Measurements from ENCODE around the gene RAD51B.
A peak's percentile ranks its signal among the peaks of the same experiment; 100 is the strongest.

Gene RAD51B

GRCh38 chr14:68441542-68441941, 622.0 kb downstream of the RAD51B start:
- FAIRE-seq (no peak), DNase-seq (ENCODE audit: insufficient read length) (no peak)

GRCh38 chr14:68442828-68443629, 623.5 kb downstream of the RAD51B start:
- TF ChIP-seq POLR2AphosphoS5 (IDR thresholded peaks at IDR 0.05; ENCODE audit: low read depth, low read length) (no peak), TAF1 (IDR thresholded peaks at IDR 0.05; ENCODE audit: borderline replicate concordance, low read depth, low read length) (no peak), POLR2A (IDR thresholded peaks at IDR 0.05; ENCODE audit: low read depth, low read length) (no peak)
- no peak for DNase-seq (ENCODE audit: insufficient read length)
- no peak for FAIRE-seq

More at GRCh38 chr14:68441542-68441941, 622.0 kb downstream of the RAD51B start:
- TF ChIP-seq POLR2AphosphoS5 (IDR thresholded peaks at IDR 0.05; ENCODE audit: low read depth, low read length) (no peak), POLR2A (IDR thresholded peaks at IDR 0.05; ENCODE audit: low read depth, low read length) (no peak), TAF1 (IDR thresholded peaks at IDR 0.05; ENCODE audit: borderline replicate concordance, low read depth, low read length) (no peak)

DNA sequence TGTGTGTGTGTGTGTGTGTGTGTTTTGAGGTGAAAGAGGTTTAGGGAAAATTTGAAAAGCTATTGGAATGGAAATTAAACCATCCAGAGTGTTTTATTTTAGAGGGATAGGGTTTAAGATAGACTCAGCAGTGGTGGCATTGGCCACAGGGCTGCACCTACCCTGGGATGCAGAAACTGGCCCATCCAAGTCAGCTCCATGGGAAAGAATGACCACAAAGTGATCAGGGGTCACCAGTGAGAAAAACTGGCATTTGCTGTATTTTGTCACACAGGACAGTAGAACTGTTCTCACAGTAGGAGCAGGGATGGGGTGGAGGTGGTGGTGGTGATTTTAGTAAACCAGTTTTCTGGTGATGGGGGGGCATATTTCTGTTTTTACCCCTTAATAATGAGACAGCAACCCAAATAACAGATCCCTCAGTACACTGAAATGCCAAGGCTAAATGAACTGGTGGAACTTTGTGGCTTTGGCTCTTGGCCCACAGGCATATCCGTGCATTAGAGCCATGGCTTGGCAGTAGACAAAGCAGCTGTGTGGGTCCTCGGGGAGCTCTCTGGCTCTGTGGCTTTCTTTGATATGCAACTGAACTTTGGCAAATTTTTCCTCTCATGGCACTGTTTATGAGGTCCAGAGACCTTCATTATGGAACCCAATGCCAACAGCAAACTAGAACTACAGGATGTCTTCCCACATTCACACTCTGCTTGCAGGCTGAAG, 625.0 kb downstream of the RAD51B start:
- TF ChIP-seq POLR2A (IDR thresholded peaks at IDR 0.05; ENCODE audit: low read depth, low read length) (no peak), POLR2AphosphoS5 (IDR thresholded peaks at IDR 0.05; ENCODE audit: low read depth, low read length) (no peak), TAF1 (IDR thresholded peaks at IDR 0.05; ENCODE audit: borderline replicate concordance, low read depth, low read length) (no peak)
- DNase-seq (ENCODE audit: insufficient read length) (no peak), FAIRE-seq (no peak)

DNA sequence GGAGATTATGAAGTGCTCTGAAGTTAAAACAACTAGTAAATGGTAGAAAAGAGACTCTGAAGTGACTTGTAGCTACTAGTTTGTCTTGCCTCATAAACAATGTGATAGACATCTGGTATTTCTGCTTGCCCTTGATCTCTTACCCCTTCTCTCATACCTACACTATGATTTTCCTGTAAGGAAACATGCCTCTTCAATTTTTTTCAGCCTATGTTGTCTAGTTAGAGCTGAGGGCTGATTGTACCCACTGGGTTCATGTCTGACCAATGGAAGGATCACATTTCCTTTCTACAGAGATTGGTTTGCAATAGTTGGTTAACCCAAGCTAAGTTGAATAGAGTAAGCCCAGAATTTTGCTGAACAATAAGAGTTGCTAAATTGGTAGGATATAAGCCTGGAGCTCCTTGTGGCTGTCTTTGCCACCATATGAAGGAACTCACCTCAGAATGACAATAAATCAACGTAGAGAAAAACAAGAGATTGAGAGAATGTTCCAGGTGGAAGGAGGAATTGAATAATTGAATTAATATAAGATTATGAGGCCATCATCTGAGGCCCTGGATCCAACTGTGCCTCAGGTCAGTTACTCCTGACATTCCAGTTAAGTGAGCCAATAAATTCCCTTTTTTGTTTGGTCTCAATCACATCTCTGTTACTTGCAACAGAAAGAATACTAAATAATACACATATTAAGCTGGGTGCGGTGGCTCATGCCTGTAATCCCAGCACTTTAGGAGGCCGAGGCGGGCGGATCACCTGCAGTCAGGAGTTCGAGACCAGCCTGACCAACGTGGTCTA, 626.9 kb downstream of the RAD51B start:
- DNase-seq (ENCODE audit: insufficient read length): no peak

DNA sequence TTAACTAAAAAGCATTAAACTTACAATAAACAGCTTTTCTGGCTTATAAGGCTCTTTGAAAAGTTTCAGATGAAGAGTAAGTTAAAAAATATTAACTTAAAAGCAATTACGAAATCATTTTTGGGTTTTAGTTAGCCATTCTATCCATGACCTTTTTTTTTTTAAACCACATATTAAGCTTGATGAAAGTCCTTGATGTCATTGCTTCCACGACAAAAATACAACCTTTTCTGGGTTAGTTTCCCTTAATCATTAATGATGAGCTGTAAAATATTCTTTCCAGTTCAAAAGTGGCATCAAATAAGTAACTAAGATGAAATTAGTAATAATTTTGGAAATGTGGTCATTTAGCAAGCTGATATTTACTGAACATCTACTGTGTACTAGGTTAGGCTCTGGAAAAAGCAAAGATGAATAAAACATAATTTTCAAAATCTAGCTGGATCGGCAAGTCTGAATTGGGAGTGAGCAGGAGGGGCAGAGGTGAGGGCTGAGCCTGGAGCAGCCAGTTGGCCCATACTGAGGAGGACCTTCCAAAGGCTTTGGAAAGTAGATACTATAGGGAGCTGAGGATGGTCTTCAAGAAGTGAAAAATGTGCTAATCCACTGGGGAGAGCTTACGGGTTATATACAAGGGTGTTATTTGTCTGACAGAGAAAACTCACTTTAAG, 628.1 kb downstream of the RAD51B start:
- TF ChIP-seq POLR2AphosphoS5 (IDR thresholded peaks at IDR 0.05; ENCODE audit: low read depth, low read length): no peak
- TF ChIP-seq POLR2A (IDR thresholded peaks at IDR 0.05; ENCODE audit: low read depth, low read length): no peak
- TF ChIP-seq TAF1 (IDR thresholded peaks at IDR 0.05; ENCODE audit: borderline replicate concordance, low read depth, low read length): no peak
- FAIRE-seq: no peak
- DNase-seq (ENCODE audit: insufficient read length): no peak

More for the DNA sequence above, 626.9 kb downstream of the RAD51B start:
- no peak for FAIRE-seq
- no peak for TF ChIP-seq TAF1 (IDR thresholded peaks at IDR 0.05; ENCODE audit: borderline replicate concordance, low read depth, low read length)
- TF ChIP-seq POLR2A (IDR thresholded peaks at IDR 0.05; ENCODE audit: low read depth, low read length): no peak
- no peak for TF ChIP-seq POLR2AphosphoS5 (IDR thresholded peaks at IDR 0.05; ENCODE audit: low read depth, low read length)

GRCh38 chr14:68448252-68448902, 628.8 kb downstream of the RAD51B start:
- no peak for TF ChIP-seq POLR2A (IDR thresholded peaks at IDR 0.05; ENCODE audit: low read depth, low read length)
- TF ChIP-seq POLR2AphosphoS5 (IDR thresholded peaks at IDR 0.05; ENCODE audit: low read depth, low read length): no peak
- no peak for TF ChIP-seq TAF1 (IDR thresholded peaks at IDR 0.05; ENCODE audit: borderline replicate concordance, low read depth, low read length)
- FAIRE-seq (peak; percentile 53), DNase-seq (ENCODE audit: insufficient read length) (no peak)

- DNase-seq (ENCODE audit: insufficient read length) (no peak), FAIRE-seq (no peak)
- no peak for TF ChIP-seq POLR2AphosphoS5 (IDR thresholded peaks at IDR 0.05; ENCODE audit: low read depth, low read length)
- TF ChIP-seq TAF1 (IDR thresholded peaks at IDR 0.05; ENCODE audit: borderline replicate concordance, low read depth, low read length): no peak
- TF ChIP-seq POLR2A (IDR thresholded peaks at IDR 0.05; ENCODE audit: low read depth, low read length): no peak
These were observed 630.1 kb downstream of the RAD51B start for GRCh38 chr14:68449561-68450181.

DNA sequence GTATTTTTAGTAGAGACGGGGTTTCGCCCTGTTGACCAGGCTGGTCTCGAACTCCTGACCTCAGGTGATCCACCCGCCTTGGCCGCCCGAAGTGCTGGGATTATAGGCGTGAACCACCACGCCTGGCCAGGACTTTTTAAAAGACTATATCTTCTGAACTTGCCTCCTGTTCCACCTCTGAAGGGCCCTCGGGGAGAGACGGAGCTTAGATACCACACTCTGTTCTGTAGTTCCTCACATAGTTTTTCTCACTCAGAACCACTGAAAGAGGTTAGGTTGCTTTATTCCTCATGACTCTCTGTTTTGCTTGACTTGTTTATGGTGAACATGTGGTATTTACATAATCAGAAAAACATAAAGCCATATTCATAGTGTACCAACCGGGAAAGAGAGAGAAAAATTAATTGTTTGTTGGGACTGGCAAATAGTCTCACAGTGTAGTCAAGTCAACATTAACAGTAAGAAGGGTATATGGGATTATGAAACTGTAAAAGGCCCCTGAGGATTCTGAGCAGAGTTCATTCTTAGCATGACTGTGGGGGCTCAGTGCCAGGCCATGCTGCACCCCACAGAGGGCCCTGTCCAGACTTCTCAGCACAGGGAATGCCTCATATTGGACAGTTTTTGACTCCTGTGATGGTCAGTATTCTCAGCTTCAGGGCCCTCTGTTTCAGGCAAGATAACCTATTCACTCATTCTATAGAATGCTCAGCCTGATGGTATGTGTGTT, 631.0 kb downstream of the RAD51B start:
- FAIRE-seq (no peak), DNase-seq (ENCODE audit: insufficient read length) (no peak)
- TF ChIP-seq TAF1 (IDR thresholded peaks at IDR 0.05; ENCODE audit: borderline replicate concordance, low read depth, low read length) (no peak), POLR2A (IDR thresholded peaks at IDR 0.05; ENCODE audit: low read depth, low read length) (no peak), POLR2AphosphoS5 (IDR thresholded peaks at IDR 0.05; ENCODE audit: low read depth, low read length) (no peak)

DNA sequence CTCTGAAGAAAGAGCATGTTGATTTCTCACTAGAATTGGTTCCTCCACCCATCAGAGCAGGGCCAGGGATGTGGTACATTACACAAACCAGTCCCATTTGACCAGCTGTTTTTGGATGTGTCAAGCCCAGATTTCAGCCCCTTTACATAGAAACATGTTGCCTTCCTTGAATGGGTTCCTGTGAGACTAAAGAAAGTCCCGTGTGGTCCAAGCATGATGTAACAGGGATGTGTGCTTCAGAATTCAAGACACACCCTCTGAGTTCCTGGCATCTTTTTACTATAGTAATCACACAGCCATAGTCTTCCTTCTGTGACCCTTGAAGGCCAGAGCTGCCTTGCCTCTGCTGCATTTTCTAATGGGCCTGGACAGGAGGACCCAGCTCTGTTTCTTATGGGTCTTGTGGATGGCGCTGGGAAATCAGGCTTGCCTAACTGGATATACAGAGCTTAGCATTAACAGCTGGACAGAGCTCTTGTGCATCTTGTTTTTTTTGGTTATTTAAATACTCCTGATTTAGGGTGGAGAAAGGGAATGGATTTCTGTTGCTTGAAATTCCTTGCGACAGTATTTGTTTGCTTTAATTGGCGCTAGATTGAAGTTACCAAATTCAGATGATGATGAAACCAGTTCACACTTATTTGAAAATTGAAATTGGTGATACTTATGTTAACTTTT, 632.3 kb downstream of the RAD51B start:
- no peak for FAIRE-seq
- TF ChIP-seq TAF1 (IDR thresholded peaks at IDR 0.05; ENCODE audit: borderline replicate concordance, low read depth, low read length): no peak
- DNase-seq (ENCODE audit: insufficient read length): no peak

Measured in GM12892 (cell line).